Central memory CD4-positive, alpha-beta T cell (primary cell): Measurements from ENCODE around the gene SCIN.
"Not testable (repeated sequence)": the region's sequence is repeated elsewhere in the genome, so short reads cannot be mapped to it uniquely, and the experiment has no call there.

ENCODE experiments used
- DNase-seq: peaks from one replicate; pipeline ENCODE4 v3.0.0; 2022

SCIN gene

GRCh38 chr7:12650080-12650479, 79.6 kb downstream of the SCIN start:
- no peak for DNase-seq

GRCh38 chr7:12653110-12653509, 82.6 kb downstream of the SCIN start:
- DNase-seq, result no peak

DNA sequence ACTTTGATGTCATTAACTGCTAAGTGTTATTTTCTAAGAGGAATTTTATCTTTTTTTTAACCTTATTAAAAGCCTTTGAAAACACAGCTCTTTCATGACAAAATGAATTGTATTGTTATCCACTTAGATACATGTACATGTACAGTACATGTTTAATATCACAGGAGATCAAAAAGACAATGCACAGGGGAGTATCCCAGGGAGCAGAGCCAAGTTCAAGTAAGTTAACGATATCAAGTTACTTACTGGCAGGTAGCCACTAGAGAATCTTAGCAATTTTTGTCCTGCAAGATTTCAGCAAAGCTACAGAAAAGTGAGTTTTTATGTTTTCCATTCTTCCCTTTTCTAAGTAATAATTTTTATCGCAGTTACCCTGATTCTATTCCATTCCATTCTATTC, 83.0 kb downstream of the SCIN start:
- no peak for DNase-seq

DNA sequence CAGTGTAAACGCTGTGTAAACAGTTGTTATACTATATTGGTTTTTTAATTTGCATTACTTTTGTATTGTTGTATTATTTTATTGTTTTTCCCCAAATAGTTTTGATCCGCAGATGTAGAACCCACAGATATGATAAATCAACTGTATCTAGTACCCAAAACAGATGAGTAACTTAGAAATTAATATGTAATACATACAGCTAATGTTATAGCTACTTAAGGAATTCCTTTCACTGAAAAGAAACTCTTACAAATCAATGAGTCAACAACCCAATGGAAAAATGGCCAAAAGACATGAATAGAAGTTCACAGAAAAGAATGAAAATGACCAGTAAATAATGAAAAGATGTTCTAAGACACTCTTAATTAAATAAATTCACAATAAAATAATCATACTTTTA, 84.6 kb downstream of the SCIN start:
- DNase-seq, result no peak

- not testable (repeated sequence) for DNase-seq
Measured at GRCh38 chr7:12660423-12660822, 89.9 kb downstream of the SCIN start.

DNA sequence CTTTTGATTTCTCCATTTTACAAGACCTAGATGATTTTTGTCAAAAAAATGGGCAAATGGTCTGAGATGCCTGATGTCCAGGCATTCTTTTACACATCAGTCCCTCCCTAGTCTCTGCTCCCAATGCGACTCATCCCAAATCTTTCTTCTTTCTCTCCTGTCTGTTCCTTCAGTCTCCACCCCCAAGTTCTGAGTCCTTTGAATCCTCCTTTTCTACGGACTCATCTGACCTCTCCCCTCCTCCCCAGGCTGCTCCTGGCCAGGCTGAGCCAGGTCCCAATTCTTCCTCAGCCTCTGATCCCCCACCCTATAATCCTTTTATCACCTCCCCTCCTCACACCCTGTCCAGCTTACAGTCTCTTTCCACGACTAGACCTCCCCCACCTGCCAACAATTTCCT, 90.5 kb downstream of the SCIN start:
- not testable (repeated sequence) for DNase-seq

GRCh38 chr7:12661581-12661980, 91.1 kb downstream of the SCIN start:
- DNase-seq, result no peak

DNA sequence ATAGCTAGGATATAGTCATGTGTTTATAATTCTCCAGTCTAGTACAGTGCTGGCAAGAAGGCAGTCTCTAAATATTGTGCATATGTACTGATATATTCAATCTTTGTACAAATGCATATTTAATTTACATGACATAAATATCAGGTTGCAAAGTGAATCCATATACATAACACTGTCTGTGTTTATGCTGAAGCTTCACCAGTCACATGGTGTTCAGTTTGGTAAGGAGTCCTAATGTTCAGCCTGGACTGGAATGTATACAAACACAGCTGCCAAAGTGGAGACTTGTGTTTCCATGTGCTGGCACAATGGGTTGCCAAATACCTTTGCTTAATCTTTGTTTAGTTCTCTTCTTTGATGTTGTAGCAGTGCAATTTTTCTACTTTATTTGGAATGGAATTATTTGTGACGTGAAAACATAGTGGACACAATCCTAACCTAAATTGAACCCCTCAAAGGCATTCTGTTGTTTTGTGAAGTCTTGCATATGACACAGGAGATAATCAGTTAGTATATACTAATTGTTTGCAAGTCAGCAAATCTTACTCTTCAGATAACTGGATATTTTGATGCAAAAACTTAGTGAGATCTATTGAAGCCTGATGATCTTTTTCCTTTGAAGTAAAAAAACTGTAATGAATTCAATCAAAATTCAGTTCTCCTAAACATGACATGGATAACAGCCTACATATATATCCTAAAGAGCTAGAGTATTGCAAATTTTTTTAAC, 99.6 kb downstream of the SCIN start:
- no peak for DNase-seq

- no peak for DNase-seq
Measured at GRCh38 chr7:12670743-12671520, 100.4 kb downstream of the SCIN start.

DNA sequence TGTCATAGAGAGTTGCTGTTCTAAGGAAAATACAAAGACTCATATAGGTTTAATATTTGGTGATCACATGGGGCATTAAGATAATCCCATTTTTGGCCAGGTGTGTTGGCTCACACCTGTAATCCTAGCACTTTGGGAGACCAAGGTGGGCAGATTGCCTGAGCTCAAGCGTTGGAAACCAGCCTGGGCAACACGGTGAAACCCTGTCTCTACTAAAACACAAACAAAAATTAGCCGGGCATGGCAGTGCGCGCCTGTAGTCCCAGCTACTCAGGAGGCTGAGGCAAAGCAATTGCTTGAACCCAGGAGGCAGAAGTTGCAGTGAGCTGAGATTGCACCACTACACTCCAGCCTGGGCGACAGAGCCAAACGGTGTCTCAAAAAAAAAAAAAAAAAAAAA, 102.9 kb downstream of the SCIN start:
- DNase-seq, result not testable (repeated sequence)

DNA sequence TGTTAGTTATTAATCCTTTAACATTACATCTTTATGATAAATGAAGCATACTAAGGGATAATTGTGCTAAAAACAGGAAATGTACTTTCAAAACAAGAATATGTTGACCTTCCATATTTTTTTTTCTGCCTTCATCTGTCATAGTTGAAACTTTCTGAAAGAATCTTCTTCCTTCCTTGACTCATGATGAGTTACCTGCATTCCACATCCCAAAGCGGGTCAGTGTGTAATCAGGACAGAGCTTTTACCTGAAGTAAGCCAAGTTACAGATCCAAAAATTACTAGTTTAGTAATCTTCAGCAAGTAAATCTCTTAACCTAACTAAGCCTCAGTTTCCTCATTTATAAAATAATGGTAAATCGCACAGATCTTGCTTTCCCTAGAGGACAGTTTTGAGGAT, 103.5 kb downstream of the SCIN start:
- no peak for DNase-seq

GRCh38 chr7:12674861-12675260, 104.3 kb downstream of the SCIN start:
- peak; percentile 69 for DNase-seq

GRCh38 chr7:12683678-12684585, 113.4 kb downstream of the SCIN start:
- no peak for DNase-seq

- DNase-seq, result no peak
Measured at GRCh38 chr7:12684733-12685132, 114.2 kb downstream of the SCIN start.

- peak; percentile 42 for DNase-seq
Measured at GRCh38 chr7:12685550-12685949, 115.0 kb downstream of the SCIN start.

DNA sequence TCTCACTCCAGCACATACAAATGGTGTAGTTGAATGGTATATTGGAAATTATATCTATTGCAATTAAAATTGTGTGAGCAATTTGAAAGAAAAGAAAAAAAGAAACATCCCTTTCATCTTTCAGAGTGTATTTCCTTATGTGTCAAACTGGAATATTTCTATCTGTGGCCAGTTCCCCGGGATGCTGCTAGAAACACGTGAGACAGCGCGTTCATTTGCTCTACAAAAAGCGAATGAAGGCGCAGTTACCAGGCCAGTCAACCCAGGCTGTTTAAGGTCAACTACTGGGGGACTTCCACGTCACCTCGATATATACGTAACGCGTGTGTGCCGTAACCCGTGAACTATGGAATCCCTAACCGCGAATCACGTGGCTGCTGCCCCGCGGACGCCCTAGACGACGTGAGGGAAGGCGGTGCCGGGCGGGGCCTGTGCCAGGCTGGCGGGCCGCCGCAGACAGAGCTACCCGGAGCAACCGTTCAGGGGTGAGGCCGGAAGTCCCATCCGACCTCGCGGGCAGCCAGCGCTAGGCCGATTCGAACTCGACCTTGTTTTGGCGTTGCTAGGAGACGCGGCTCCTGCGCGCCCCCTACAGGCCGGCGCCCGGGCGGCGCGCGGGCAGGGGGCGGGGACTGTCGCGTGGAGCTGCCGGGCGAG, 115.8 kb downstream of the SCIN start:
- DNase-seq, result peak; percentile 99

DNA sequence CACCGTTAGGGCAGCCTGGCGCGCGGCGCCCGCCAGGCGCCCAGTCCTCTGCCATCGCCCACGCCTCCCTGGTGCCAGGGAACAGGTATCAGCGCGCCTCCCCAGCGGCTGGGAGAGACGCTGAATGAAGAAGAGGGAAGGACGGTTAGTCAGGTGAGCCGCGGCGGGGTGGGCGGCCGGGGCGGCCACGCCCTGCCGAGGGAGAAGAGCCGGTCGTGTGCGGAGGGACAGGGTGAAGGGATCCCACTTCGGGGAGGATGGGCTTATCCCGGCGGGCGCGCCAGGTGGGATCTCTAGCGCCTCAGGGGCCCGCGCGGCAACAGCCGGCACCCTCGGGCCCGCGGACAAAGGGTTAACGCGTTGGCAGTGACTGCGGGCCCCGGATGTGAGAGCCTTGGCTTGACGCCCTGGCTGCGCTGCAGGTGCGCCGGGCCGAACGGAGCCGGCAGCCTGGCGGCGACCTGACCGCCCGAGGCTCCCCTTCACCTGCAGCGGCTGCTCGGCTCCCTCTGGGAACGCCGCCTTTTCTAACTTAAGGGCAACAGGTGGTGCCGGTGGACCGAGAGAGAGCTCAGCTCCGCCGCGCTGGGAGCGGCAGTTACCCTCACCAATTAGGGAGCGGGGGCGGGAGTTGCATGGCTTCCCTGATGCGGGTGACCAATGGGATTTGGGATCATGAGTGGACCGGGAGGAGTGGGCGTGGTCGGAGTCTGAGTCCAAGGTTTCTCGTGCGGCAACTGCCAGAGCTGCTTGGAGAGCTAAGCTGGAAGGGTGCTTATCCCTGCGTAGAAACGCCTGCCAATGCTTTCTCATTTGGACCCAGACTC, 116.6 kb downstream of the SCIN start, which contains the start of gene ARL4A:
ARL4A (plus strand) TSS at position 743 of the 827 bp plus-strand sequence. CDS start 622 bp downstream, outside the sequence.
- peak; percentile 85 for DNase-seq

DNA sequence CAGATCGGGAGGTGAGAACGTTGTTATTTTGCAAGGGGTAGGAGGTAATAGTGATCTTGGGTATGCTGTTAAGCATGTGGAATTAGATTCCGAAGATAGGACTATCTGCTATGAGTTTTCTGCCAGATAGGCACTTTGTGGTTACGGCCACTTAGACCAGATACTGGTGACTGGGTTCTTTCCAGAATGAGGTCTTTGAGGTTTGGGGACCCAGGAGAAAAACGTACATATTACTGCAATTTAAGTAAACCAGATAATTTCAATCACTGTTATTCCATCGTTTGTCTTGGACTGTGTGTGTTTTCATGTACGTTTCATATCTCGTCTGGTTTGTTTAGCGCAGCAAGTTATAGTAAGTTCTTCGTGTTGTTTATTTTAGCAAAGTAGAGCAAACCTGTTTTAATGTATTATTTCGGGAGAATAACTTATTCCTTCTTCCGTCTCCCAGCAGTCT, 117.2 kb downstream of the SCIN start:
- no peak for DNase-seq

- not testable (repeated sequence) for DNase-seq
Measured at GRCh38 chr7:12688485-12689170, 118.1 kb downstream of the SCIN start.

GRCh38 chr7:12689451-12689850, 118.9 kb downstream of the SCIN start:
- DNase-seq, result no peak
